CD4-positive, alpha-beta T cell treated with Interleukin-21 for 1 hour (primary cell): Measurements from ENCODE around the gene BRF1.
A peak's percentile ranks its signal among the peaks of the same experiment; 100 is the strongest.
"Not testable (repeated sequence)": the region's sequence is repeated elsewhere in the genome, so short reads cannot be mapped to it uniquely, and the experiment has no call there.

ENCODE experiments used
- DNase-seq: peaks from one replicate; pipeline ENCODE4 v3.0.0-alpha.2; 2020

Gene BRF1

GRCh38 chr14:105331575-105332349, 31.0 kb upstream of the BRF1 start:
- no peak for DNase-seq

GRCh38 chr14:105330491-105330895, 29.7 kb upstream of the BRF1 start:
- DNase-seq, result no peak

GRCh38 chr14:105329411-105330150, 28.8 kb upstream of the BRF1 start:
- DNase-seq, result no peak

GRCh38 chr14:105328678-105329390, 28.0 kb upstream of the BRF1 start:
- DNase-seq, result no peak

GRCh38 chr14:105328070-105328677, 27.4 kb upstream of the BRF1 start:
- DNase-seq, result no peak

- DNase-seq, result not testable (repeated sequence)
These were observed 26.9 kb upstream of the BRF1 start for GRCh38 chr14:105327695-105328045.

GRCh38 chr14:105326891-105327694, 26.3 kb upstream of the BRF1 start:
- no peak for DNase-seq

- DNase-seq, result no peak
These were observed 25.7 kb upstream of the BRF1 start for GRCh38 chr14:105326568-105326867.

- DNase-seq, result no peak
These were observed 25.1 kb upstream of the BRF1 start for GRCh38 chr14:105325716-105326567.

- DNase-seq, result no peak
These were observed 24.5 kb upstream of the BRF1 start for GRCh38 chr14:105325303-105325702.

GRCh38 chr14:105324871-105325270, 24.1 kb upstream of the BRF1 start:
- DNase-seq, result no peak

- DNase-seq, result no peak
These were observed 23.4 kb upstream of the BRF1 start for GRCh38 chr14:105324080-105324778.

- DNase-seq, result no peak
These were observed 22.9 kb upstream of the BRF1 start for GRCh38 chr14:105323663-105324062.

- DNase-seq, result no peak
These were observed 22.2 kb upstream of the BRF1 start for GRCh38 chr14:105322791-105323556.

GRCh38 chr14:105317546-105317945, 16.7 kb upstream of the BRF1 start:
- no peak for DNase-seq

- no peak for DNase-seq
These were observed 16.2 kb upstream of the BRF1 start for GRCh38 chr14:105316968-105317510.

GRCh38 chr14:105316577-105316941, 15.8 kb upstream of the BRF1 start:
- DNase-seq, result no peak

- DNase-seq, result no peak
These were observed 15.3 kb upstream of the BRF1 start for GRCh38 chr14:105315941-105316576.

GRCh38 chr14:105315211-105315721, 14.5 kb upstream of the BRF1 start:
- DNase-seq, result peak; percentile 60
